NCI-H1694 treated with DMSO at 0.1 percent for 48 hours (cell line): ENCODE results near the gene TWIST2.

ENCODE experiments used
- DNase-seq: peaks from one replicate; lab custom pipeline; 2025; lab: John Stamatoyannopoulos, UW

TWIST2 gene

DNA sequence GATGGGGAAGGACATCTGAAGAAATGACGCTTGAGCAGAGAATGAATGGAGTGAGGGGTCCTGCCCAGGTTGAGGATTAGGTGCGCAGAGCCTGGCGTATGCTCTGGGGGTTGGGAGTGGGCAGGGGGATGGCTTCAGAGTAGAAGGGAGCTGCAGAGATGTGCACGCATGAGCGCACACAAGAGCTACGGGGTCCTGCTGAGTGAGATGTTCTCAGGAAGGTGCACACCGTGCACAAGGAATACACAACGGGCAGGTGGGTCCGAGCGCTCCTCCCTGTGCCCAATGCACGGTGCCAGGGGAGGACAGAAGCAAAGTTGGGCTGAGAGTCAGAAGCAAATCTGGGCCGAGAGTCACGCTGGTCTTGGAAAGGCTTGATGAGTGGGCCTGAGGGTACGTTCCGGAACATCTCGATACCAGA lies 25.5 kb downstream of the TWIST2 start:
- DNase-seq, result no peak

DNA sequence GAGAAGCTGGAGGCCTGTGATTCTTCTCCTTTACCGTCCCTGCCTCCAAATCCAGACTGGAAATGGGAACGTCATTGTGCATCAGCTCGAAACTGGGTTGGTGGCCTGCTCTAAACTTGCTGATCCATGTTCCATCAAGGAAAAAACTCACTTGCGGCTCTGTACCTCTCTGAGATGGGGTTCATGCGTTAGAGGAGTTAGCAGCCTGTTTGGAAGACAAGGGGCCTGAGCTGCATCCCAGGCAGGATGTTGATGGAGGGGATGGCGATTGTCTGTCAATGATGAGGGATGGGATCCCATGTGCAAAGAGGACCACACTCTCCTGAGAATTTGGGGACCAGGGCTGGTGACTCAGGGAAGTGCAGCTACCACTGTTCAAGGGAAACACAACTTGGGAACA lies 26.0 kb downstream of the TWIST2 start:
- no peak for DNase-seq

DNA sequence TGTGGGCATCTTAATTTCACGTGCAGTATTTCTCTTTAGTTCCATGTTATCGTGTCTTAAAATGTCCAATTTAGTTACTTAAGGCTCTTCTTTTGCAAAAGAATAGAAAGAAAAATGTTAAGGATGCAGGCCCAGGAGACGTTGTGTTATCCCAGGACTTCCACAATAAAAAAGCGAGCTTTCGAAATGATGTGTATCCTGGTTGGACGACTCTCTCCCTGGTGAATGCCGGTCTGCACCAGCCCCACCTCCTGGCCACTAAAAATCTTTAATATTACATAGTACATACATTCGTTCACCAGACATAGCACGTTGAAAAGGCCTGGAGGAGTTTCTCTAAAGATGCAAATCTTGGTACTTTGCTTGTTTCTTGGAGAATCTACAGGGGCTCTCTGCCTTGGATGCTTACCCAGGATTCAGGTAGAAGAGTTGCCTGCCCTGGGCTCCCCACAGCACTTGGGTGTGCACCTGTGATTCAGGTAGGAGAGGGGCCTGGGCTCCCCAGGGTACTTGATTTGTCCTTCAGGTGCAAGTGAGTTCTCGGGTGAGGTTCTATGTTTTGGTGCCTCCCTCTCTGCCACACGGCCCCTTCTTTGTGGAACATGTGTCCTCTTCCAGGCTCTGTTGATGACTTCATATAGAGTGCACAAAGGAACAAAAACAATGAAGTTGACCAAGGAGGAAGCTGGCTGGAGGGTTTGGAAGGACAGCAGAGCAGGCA lies 26.6 kb downstream of the TWIST2 start:
- no peak for DNase-seq

- DNase-seq, result no peak
These were observed 27.2 kb downstream of the TWIST2 start for GRCh38 chr2:238875101-238875470.

DNA sequence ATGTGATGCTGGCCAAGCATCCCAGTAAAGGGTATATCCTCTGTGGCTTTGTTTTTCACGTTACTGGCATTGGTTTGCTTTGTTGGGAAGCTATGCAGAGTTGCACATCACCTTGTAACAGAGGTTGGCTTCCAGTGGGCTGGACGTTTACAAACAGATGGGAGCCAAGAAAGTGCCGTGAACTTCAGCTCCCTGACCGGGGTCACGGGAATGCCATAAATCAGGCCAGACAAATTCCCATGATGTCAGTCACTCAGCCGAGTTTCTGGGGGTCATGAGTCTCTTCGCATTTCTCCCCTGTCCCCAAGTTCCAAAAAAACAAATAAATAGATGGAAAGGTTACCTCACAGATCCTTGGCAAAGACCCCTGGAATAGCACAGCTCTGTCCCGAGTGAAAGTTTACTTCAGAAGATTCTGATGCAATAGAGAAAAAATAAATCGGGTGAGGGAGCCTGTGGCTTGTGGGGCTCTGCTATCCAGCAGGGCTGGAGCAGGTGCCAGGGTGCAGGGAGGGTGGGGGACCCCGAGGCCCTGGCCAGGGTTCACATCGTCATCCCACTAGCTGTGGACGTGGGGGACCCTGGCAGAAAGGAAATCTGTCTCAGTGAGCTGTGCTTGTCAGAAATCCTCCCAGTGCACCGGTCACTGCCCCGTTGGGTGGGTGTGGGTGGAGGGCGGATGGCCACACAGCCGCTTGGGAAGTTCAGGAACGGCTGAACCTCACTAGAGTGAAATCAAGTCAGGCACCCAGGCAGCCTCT lies 27.8 kb downstream of the TWIST2 start:
- DNase-seq, result no peak

DNA sequence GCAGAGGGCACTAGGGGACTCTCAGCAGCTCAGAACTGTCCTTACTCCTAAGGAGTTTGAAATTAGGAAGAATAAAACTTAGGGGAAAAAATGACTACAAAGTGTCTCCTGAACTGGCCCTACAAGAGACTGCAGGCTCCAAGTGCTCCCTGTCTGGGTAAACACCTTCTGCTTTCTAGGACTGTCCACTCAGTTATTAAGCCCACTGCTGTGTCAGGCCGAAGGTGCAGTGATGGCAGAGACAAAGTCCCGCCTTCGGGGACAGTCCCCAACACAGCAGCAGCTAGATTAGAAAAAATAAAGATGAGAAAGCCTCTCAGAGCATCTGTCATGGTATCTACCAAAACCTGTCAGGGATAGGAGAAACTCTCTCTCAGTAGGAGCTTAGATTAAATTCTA lies 28.3 kb downstream of the TWIST2 start:
- DNase-seq, result no peak

DNA sequence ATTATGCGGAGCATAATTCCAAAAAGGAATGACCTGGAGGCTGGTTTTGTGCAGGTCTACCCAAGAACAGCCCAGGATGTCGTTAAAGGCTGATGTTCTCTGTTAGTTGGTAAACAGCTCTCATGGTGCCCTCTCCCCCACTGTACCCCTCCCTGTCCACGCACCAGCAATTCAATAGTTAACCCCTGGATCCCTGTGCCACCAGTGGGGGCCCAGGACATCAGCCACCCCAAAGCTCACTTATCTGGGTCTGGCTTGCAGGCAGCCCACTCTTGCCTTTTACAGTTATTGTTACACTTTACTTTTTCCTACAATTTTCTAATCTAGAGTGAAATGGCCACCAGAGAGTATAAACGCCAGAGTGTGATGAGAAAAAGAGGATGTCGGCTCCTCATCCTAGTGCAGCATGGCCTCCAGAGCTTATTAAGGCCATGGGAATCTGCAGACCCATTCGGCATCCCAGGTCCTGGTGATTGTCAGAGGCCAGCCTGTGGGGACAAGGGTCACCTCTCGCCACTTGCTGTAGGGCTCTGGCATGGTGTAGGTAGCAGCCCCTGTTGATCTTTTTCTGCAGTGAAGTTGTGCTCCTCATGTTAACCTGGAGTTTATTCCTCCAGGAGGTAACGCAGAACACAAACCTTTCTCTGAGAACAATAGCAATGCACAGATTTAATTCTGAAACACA lies 30.3 kb downstream of the TWIST2 start:
- DNase-seq, result no peak

- DNase-seq, result no peak
These were observed 31.2 kb downstream of the TWIST2 start for GRCh38 chr2:238879043-238879442.

DNA sequence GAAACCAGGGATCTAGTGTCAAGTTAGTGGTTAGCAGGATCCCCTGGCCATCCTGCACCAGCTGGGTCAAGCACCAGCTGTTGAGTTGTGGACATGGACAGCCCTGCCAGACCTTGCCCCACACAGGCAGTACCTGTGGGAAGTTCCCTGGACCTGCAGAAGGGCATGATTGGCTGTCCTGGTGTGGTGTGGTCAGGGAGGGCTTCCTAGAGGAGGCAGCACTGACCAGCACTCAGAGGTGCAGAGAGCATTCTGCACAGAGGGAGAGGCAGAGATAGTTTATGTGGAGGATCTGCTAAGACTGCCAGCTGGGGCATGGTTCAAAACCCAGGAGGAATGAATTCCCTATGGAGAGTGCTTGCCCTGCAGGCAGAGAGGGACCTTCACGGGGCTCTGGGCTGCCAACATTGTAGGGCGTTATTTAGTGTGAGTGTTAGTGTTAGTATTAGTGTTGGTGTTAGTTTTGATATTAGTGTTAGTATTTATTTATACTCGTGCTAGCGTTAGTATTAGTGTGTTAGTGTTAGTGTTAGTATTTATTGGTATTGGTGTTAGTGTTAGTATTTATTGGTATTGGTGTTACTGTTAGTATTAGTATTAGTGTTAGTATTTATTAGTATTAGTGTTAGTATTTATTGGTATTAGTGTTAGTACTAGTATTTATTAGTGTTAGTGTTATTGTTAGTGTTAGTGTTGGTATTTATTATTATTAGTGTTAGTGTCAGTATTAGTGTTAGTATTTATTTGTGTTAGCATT lies 31.9 kb downstream of the TWIST2 start:
- DNase-seq, result no peak

GRCh38 chr2:238881353-238882081 lies 33.6 kb downstream of the TWIST2 start:
- DNase-seq, result no peak

GRCh38 chr2:238882082-238882755 lies 34.3 kb downstream of the TWIST2 start:
- no peak for DNase-seq

- DNase-seq, result no peak
These were observed 35.6 kb downstream of the TWIST2 start for GRCh38 chr2:238883421-238883901.

GRCh38 chr2:238884122-238884811 lies 36.4 kb downstream of the TWIST2 start:
- DNase-seq, result no peak

GRCh38 chr2:238884812-238885408 lies 37.0 kb downstream of the TWIST2 start:
- no peak for DNase-seq

DNA sequence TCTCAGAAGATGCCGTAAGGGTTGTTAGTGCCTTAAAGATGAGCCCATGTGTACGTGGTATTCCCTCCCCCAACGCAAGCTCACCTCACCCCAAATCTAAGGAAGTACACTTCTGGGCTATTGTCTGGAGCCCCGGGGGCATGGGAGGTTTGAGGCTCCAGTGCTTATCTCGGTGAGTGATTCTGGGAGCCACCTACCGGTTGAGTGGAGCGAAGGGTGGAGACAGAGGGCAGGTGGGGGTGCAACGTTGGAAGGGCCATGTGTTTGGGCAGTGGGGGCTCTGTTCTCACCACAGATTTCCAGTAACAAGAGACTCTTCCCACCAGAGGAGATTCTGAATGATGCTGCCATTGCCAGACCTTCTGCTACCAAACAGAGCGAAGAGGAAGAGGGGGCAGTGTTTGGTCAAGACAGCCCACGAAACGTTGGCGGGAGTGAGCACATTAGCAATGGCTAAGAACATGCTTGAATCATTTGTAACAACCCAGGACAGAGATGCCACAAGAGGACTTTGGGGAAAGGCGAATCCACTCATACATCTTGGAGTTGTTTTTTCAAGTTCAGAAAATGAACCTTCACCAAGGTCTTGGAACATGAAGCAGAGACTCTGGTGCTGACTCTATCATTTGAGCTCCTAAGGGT lies 38.7 kb downstream of the TWIST2 start:
- no peak for DNase-seq

DNA sequence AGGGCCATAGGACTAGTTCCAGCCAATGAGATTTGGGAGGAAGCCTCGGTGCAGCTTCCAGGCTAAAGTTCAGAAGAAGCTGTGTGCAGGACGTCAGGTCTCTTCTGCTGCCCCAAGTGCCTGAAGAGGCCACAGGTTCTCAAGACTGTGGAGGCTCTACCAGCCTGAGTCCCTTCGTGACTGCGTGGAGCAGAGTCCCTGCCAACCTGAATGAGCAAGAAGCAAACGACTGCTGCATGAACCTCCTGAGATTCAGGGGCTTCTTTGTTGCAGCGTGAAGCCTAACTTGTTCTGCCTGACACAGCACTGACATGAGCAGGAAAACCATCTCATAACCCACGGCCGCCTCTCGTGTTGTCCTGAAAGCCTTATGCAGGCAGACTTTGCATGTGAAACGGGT lies 39.7 kb downstream of the TWIST2 start:
- no peak for DNase-seq

DNA sequence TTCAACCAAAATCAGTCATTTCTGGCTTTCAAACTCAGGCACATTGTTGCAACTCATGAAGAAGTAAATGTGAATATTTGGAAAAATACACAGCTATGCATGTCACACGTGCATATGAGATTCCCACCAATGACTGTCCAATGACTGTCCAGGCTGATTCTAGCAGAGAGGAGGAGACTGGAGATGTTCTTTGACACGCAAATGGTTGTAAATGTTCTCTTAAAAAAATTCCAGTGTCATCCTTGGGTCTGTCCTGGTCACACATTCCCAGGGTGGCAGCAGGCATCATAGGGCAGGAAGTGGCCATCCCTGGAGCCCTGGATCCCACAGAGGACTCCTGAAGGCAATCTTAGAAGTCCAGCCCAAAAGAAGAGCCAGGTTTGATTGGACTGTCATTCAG lies 40.9 kb downstream of the TWIST2 start:
- DNase-seq, result no peak

GRCh38 chr2:238890131-238890530 lies 42.2 kb downstream of the TWIST2 start:
- DNase-seq, result no peak
